ENCODE results near the gene CNGB1. TPM values are rescaled to one million over a fixed set of nuclear protein-coding genes. Genes with fewer than 3 reads are reported as not detected.

CNGB1 gene
- total RNA-seq, 4 donors from 2014 or later, result not detected

DNA sequence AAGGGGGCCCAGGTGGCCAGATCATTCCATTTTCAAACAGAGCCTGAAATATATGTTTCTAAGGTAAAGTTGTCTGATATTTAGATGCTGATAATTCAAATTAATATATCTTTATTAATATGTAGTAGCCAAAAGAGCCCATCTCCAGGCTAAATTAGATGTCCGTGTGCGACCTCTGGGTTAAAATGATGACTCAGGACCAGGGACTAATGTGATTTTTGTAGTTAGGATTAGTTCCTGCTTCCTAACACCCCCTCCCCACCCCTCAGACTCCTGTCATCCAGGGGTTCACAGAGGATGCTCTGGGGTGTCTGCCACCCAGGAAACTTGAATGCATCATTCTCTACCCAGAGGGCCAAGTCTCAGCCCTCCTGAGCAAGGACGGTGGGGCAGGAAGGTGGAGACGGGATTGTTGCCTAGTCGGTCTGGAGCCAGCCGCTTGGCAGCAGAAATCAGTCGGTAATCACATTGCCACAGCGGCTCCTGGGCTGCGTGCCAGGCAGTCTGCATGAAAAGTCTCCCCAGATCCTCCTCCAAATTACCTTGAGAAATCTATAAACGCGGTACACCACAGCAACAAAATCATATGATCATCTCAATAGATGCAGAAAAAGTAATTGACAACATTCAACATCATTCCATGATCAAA lies 29.8 kb downstream of the CNGB1 start:
- intact Hi-C loops (cut with DNase I; ENCODE audit: low total_unique reads), result no loop called here
- no peak overlapping the region for H3K4me3 ChIP-seq (ENCODE audit: low read depth, poor library complexity, severe bottlenecking)
- WGBS, 2 donors, result 9 to 28% methylated on average over 11 of the region's 11 CpGs
- TF ChIP-seq, protein P1, sequence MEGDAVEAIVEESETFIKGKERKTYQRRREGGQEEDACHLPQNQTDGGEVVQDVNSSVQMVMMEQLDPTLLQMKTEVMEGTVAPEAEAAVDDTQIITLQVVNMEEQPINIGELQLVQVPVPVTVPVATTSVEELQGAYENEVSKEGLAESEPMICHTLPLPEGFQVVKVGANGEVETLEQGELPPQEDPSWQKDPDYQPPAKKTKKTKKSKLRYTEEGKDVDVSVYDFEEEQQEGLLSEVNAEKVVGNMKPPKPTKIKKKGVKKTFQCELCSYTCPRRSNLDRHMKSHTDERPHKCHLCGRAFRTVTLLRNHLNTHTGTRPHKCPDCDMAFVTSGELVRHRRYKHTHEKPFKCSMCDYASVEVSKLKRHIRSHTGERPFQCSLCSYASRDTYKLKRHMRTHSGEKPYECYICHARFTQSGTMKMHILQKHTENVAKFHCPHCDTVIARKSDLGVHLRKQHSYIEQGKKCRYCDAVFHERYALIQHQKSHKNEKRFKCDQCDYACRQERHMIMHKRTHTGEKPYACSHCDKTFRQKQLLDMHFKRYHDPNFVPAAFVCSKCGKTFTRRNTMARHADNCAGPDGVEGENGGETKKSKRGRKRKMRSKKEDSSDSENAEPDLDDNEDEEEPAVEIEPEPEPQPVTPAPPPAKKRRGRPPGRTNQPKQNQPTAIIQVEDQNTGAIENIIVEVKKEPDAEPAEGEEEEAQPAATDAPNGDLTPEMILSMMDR (IDR thresholded peaks at IDR 0.05), result no peak
- TF ChIP-seq POLR2A (IDR thresholded peaks at IDR 0.05), result no peak
- DNase-seq (ENCODE audit: low spot score in 2 of 2), result peak; percentile 49 to 89

DNA sequence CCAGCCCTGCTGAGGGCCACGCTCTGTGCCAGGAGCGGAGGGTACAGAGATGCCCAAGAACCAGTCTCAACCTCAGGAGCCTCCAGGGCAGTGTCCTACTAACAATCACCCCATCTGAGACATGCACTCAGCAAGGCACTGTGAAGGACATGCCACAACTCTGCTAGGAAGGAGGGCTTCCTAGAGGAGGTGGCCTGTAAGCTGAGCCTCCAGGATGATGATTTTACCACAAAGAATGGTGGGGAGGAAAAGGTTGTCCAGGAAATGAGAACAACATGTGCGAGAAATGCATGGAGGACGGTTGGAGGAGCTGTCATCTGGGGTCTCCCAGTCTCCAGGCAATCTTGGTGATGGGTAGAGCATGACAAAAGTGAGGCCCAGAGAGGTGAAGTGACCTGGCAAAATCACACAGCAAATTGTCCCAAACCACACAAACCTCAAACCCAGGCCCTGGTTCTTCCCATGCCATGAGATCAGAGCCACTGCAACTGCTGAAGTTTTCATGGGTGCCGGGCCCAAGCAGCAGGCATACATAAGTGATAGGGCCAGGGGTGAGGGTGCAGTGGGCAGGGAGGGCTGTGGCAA lies 30.5 kb downstream of the CNGB1 start:
- no peak for DNase-seq (ENCODE audit: low spot score in 2 of 2)
- WGBS, 2 donors, result 80 to 87% methylated on average over 5 of the region's 5 CpGs

DNA sequence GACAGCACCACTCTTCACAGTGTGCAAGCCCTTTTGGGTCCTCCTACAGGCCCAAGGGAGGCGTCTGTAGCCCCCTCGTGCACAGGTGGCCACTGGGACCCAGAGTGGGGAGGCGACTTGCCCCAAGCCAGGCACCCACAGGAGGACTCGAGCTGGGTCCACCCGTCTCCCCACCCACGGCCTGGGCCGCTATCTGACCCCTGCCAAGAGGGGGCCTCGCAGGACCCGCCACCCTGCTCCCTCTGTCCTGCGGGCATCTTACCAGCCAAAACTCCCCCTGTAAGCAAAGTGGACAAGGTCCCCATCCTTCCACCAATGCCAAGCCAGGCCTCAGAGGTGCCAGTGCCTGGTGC lies 31.1 kb downstream of the CNGB1 start:
- 86% methylated on average over 7 to 10 of the region's 10 CpGs for whole genome bisulfite sequencing, 2 donors
- TF ChIP-seq POLR2A (IDR thresholded peaks at IDR 0.05), result no peak
- TF ChIP-seq, protein P1 (IDR thresholded peaks at IDR 0.05), result no peak
- DNase-seq (ENCODE audit: low spot score in 2 of 2), result no peak
- intact Hi-C loops (cut with DNase I; ENCODE audit: low total_unique reads), result no loop called here
- no peak overlapping the region for H3K4me3 ChIP-seq (ENCODE audit: low read depth, poor library complexity, severe bottlenecking)

More for the DNA sequence above, 30.5 kb downstream of the CNGB1 start:
- intact Hi-C loops (cut with DNase I; ENCODE audit: low total_unique reads), result no loop called here
- H3K4me3 ChIP-seq (ENCODE audit: low read depth, poor library complexity, severe bottlenecking), result no peak overlapping the region
- no peak for TF ChIP-seq POLR2A (IDR thresholded peaks at IDR 0.05)
- TF ChIP-seq, protein P1 (IDR thresholded peaks at IDR 0.05), result no peak

DNA sequence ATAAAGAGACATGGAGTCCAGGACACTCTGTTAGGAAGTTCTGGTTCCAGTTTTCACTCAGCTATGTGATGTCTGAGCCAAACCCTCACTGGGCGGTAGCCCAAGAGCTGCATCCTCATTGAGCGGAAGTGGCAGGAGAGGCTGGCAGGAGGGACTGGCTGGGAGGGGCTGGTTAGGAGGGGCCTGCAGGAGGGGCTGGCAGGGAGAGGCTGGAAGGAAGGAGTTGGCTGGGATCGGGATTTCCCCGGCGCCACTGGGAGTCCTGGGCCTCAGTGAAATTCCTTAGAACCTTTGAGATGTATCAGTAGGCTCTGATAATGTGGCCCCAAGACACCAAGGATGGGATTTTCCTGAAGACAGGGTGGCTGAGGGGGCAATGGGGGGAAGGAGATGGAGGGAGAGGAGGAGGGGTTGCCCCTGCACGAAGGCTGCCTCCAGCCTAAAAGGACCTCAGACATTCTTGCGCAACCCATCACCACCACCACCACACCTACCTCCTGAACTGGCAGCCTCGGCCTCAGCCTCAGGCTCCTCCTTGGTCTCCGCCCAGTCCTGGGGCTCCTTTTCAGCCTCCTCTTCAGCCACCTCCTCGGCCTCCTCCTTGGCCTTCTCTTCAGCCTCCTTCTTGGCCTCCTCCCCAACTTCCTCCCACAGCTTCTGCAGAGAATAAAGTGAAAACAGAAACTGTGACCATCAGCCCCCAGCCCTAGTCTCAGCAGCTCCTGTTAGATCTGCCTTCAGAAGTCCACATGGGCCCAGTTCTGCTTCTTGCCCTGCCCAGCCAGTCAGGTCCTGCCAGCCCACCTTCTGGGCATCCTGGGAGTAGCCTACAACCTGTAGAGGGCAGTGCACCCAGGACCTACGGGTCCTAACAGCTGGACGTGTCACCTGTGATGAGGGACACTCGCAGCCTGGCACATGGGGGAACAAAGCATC lies 31.7 kb downstream of the CNGB1 start:
- H3K4me3 ChIP-seq (ENCODE audit: low read depth, poor library complexity, severe bottlenecking), result no peak overlapping the region
- peak; percentile 79 to 93 for DNase-seq (ENCODE audit: low spot score in 2 of 2)
- intact Hi-C loops (cut with DNase I; ENCODE audit: low total_unique reads), result no loop called here
- TF ChIP-seq, protein P1 (IDR thresholded peaks at IDR 0.05), result no peak
- no peak for TF ChIP-seq POLR2A (IDR thresholded peaks at IDR 0.05)
- 24 to 34% methylated on average over 12 to 13 of the region's 13 CpGs for WGBS, 2 donors

DNA sequence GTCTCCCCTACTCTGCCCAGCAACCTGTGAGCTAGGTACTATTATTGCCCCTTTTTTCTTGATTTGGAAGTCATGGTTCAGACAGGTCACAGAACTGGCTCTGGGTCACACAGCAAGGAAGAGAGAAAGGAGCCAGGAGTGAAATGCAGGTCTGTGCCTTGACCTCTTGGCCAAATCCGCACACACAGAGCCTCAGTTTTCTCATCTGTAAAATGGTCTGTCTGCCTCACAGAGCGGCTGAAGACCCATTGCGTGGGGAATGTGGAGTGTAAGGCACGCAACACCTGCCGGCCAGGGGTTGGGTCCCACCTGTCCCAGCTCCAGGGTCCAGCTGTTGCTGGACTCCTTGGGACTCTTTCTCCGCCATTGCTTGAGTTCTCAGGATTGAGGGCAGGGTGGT lies 32.4 kb downstream of the CNGB1 start:
- TF ChIP-seq, protein P1 (IDR thresholded peaks at IDR 0.05), result no peak
- TF ChIP-seq POLR2A (IDR thresholded peaks at IDR 0.05), result no peak
- intact Hi-C loops (cut with DNase I; ENCODE audit: low total_unique reads), result no loop called here
- no peak overlapping the region for H3K4me3 ChIP-seq (ENCODE audit: low read depth, poor library complexity, severe bottlenecking)
- WGBS, 2 donors, result 77 to 85% methylated on average over 6 of the region's 6 CpGs
- no peak for DNase-seq (ENCODE audit: low spot score in 2 of 2)
